Stimulated activated CD8-positive, alpha-beta memory T cell treated with anti-CD3 and anti-CD28 coated beads, Interleukin-4, amount 100 ng/mL, for 4 hours (primary cell): ENCODE measurements around the gene FSIP1.

ENCODE experiments used
- DNase-seq, 2 donors: peaks; one replicate each; pipeline ENCODE4 v3.0.0-alpha.2; 2020; ENCODE audit warnings: low read depth in 2 of 2, low spot score in 1 of 2

Gene FSIP1

GRCh38 chr15:39654304-39654703 lies 128.3 kb downstream of the FSIP1 start:
- DNase-seq, result no peak

GRCh38 chr15:39651881-39652280 lies 130.8 kb downstream of the FSIP1 start:
- no peak for DNase-seq

GRCh38 chr15:39651295-39651694 lies 131.3 kb downstream of the FSIP1 start:
- no peak for DNase-seq

- DNase-seq, result no peak
Measured at GRCh38 chr15:39649757-39650156, 132.9 kb downstream of the FSIP1 start.

- DNase-seq, result no peak
Measured at GRCh38 chr15:39646425-39646824, 136.2 kb downstream of the FSIP1 start.

- no peak for DNase-seq
Measured at GRCh38 chr15:39645976-39646257, 136.7 kb downstream of the FSIP1 start.

GRCh38 chr15:39645138-39645975 lies 137.3 kb downstream of the FSIP1 start:
- DNase-seq, result no peak

- DNase-seq, result no peak
Measured at GRCh38 chr15:39644136-39644535, 138.5 kb downstream of the FSIP1 start.

- no peak for DNase-seq
Measured at GRCh38 chr15:39643727-39644126, 138.9 kb downstream of the FSIP1 start.

- no peak for DNase-seq
Measured at GRCh38 chr15:39642011-39642640, 140.5 kb downstream of the FSIP1 start.

GRCh38 chr15:39641191-39641889 lies 141.3 kb downstream of the FSIP1 start:
- no peak for DNase-seq

- no peak for DNase-seq
Measured at GRCh38 chr15:39640665-39641064, 142.0 kb downstream of the FSIP1 start.

- no peak for DNase-seq
Measured at GRCh38 chr15:39639037-39639436, 143.6 kb downstream of the FSIP1 start.

GRCh38 chr15:39638041-39638440 lies 144.6 kb downstream of the FSIP1 start:
- DNase-seq, result no peak

- DNase-seq, result no peak
Measured at GRCh38 chr15:39631357-39631756, 151.3 kb downstream of the FSIP1 start.

- no peak for DNase-seq
Measured at GRCh38 chr15:39629906-39630305, 152.7 kb downstream of the FSIP1 start.

- DNase-seq, result peak in 1 of 2 donors; percentile 62
Measured at GRCh38 chr15:39629371-39629770, 153.3 kb downstream of the FSIP1 start.

- DNase-seq, result no peak
Measured at GRCh38 chr15:39628546-39629257, 153.9 kb downstream of the FSIP1 start.

GRCh38 chr15:39628144-39628508 lies 154.5 kb downstream of the FSIP1 start:
- no peak for DNase-seq

GRCh38 chr15:39627451-39628143 lies 155.0 kb downstream of the FSIP1 start:
- DNase-seq, result no peak

- no peak for DNase-seq
Measured at GRCh38 chr15:39625856-39626255, 156.8 kb downstream of the FSIP1 start.
